NCI-H2227 (cell line): ENCODE measurements around the gene GRB2.
"Not testable (repeated sequence)": the region's sequence is repeated elsewhere in the genome, so short reads cannot be mapped to it uniquely, and the experiment has no call there.

ENCODE experiments used
- DNase-seq: peaks from one replicate; lab custom pipeline; 2025; ENCODE audit not compliant: unreplicated experiment; lab: John Stamatoyannopoulos, UW

GRB2 gene

DNA sequence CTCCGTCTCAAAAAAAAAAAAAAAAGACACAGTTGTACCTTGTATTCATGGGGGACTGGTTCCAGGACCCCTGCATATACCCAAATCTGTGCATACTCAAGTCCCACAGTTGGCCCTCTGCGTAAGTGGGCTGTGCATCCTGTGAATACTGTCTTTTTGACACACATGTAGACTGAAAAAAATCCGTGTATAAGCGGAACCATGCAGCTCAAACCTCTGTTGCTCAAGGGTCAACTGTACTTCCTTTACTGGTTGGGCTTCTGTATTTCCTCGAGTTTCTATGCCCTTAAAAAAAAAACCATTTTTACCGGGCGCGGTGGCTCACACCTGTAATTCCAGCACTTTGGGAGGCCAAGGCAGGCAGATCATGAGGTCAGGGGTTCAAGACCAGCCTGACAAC, 52.3 kb downstream of the GRB2 start:
- no peak for DNase-seq

DNA sequence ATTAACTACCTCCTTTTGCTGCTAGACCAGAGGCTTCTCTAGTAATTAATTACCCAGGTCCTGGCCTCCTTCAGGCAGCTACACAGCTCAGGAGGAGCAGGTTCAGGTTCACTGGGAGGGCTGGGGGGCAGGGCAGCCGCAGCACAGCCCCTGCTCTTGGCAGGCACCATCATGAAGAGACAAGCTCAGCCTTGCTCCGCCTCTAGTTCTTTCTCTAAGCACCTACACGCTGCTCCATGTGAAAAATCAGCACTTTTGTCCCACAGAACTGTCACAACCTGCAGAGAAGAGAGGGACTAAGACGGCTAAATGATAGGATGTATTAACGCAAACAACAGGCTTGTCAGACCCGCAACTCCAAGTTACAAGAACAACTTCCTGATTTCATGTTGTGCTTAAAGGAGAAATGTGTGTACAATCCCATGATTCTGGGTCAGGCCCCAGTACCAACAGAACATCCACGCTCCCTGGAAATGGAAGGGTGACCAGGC, 53.4 kb downstream of the GRB2 start:
- peak; percentile 62 for DNase-seq

DNA sequence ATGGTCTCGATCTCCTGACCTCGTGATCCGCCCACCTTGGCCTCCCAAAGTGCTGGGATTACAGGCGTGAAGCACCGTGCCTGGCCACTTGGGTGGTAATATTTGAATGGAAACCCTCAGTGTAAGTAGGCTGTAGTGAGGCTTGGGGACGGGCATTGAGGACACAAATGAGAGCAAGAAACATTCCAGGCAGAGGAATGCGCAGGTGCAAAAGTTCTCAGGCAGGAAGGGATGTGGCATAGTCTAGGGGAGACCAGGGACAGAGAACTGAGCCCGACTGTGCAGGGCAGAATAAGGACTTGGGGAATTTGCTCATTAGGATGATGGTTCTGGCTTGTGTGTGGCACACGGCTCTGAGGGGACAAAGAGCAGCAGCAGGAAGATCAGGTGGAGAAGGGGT, 54.8 kb downstream of the GRB2 start:
- no peak for DNase-seq

GRCh38 chr17:75350029-75350428, 55.4 kb downstream of the GRB2 start:
- no peak for DNase-seq

GRCh38 chr17:75349589-75349988, 55.9 kb downstream of the GRB2 start:
- no peak for DNase-seq

DNA sequence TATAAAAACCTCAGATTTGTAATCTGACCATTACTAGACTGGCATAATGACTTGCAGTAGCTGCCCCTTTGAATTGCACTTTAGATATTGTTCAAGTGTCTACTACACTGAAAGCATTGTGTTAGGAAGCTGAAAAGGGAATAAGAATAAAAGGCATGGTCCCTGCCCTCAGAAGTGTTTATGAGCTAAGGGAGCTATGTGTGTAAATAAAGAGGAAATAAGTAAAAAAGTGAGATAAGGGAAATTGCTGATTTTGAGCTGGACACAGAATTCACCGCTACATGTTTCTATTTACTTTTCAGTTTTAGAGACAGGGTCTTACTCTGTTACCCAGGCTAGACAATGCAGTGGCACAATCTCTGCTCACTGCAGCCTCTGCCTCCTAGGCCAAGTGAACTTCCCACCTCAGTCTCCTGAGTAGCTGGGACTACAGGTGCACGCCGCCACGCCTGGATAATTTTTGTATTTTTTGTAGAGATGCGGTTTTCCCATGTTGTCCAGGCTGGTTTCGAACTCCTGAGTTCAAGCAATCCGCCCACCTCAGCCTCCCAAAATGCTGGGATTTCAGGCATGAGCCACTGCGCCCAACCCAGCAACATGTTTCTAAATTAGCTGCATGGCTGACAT, 57.0 kb downstream of the GRB2 start:
- DNase-seq = no peak

DNA sequence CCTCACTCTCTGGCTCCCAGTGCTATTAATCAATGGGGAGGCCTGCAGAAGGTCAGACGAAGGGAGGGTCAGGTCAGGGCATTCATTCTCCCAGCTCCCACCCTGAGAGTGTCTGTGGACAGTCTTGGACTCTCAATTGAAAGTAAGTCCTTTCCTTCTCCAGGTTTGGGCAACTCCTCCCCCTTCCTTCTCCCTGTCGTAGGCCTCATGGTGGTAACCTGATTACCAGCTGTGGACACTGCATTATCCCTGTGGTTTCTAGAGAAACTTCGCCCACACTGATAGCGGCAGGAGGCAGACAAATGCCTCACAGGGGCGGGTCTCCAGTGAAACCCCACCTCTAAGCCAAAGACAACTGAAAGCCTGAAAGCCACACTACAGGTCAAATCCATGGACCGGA, 58.6 kb downstream of the GRB2 start:
- DNase-seq = no peak

DNA sequence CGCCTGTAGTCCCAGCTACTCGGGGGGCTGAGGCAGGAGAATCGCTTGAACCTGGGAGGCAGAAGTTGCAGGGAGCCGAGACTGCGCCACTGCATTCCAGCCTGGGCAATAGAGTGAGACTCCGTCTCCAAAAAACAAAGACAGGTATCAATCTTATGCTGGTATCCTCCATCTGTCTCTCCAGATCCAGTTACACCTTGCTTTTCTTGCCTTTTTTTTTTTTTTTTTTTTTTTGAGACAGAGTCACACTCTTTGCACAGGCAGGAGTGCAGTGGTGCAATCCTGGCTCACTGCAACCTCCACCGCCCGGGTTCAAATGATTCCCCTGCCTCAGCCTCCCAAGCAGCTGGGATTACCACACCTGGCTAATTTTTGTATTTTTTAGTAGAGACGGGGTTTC, 59.1 kb downstream of the GRB2 start:
- DNase-seq = not testable (repeated sequence)

GRCh38 chr17:75345514-75346167, 59.8 kb downstream of the GRB2 start:
- DNase-seq = no peak

GRCh38 chr17:75344666-75345065, 60.8 kb downstream of the GRB2 start:
- DNase-seq = peak; percentile 20

GRCh38 chr17:75342996-75343395, 62.5 kb downstream of the GRB2 start:
- DNase-seq = no peak

GRCh38 chr17:75341784-75342486, 63.5 kb downstream of the GRB2 start:
- no peak for DNase-seq

- no peak for DNase-seq
Measured at GRCh38 chr17:75340631-75341030, 64.8 kb downstream of the GRB2 start.

GRCh38 chr17:75339971-75340370, 65.5 kb downstream of the GRB2 start:
- DNase-seq = no peak

DNA sequence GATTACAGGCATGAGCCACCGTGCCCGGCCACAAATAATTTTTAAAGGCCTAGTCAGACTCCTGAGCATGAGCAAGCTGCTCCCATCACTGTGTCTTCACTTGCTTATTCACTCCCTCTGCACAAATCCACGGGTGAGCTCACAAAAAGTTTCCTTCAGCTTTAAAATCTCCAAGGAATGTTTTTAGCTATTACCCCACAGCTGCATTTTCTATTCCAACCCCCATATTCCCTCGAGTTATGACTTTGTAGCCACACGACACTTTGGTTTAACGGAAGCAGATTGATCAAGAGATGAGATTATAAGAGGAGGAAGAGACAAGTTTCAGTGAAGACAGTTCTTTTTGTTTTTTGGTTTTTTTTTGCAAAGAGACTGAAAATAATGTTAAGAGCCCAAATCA, 67.1 kb downstream of the GRB2 start:
- DNase-seq = no peak

GRCh38 chr17:75335315-75335714, 70.2 kb downstream of the GRB2 start:
- no peak for DNase-seq

DNA sequence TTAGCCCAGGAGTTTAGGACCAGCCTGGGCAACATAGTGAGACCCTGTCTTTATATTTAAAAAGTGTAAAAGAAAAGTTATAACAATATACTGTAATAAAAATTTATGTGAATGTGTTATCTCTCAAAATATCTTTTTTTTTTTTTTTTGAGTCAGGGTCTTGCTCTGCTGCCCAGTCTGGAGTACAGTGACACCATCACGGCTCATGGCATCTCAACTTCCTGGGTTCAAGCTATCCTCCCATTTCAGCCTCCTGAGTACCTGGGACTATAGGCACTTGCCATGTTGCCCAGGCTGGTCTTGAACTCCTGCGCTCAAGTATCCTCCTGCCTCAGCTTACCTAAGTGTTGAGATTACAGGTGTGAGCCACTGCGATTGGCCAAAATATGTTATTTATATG, 70.8 kb downstream of the GRB2 start:
- DNase-seq = no peak

GRCh38 chr17:75331671-75332070, 73.8 kb downstream of the GRB2 start:
- no peak for DNase-seq

DNA sequence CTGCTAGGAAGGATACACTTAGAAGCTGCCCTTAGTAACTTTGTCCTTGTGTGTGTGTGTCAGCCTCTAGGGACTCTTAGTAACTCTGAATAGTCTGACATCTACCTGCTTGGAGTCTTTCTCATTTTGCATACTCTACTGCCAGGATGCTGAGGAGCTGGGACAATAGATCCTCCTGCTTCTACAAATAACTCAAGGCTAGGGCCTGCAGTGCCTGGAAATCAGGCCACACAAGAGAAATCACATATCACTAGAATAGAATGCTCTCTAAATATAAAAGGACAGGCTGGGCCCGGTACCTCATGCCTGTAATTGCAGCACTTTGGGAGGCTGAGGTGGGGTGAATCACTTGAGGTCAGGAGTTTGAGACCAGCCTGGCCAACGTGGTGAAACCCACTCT, 77.7 kb downstream of the GRB2 start:
- no peak for DNase-seq

DNA sequence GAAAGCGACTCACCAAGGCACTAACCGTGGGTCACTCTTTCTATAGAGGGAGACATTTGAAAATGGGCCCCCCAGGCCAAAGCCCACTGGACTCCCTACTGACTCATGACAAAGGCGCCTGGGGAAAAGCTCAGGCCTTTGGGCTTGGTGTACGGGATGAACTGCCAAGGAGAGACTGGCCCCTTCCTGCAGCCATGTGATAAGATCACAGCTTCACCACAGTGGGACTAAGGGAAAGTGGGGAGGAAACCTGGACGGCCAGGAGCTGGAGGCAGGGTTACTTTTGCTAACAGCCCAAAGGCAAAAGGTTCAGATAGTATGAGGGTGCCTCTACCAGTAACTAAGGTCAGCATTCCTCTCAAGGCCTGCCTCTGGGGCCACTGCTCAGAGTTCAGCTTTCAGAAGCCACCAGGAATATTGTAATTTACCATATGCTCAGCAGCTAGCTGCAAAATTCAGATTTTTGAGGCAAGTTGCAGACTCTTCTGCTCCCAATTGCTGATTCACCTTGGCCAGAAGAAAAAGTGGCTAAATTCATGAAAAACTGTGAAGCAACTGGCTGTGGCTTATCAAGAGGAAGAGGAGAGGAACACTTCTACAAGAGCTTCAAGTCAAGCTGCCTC, 79.1 kb downstream of the GRB2 start:
- DNase-seq = no peak

DNA sequence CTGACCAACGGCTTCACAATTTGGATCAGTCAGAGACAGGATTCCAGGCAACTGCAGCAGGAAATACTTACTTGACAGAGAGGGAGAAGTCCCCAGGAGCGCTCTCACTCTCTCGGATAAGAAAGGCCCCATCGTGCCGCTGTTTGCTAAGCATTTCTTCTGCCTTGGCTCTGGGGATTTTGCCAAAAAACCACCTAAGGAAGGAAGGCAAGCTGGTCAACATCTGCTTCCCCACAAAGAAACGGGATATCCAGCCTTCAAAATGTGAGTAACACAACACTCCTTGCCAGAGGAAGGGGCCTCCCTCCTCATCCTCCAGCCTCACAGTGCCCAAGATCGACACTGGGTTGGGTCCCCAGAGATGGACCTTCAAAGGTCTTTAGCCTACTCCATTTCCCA, 79.7 kb downstream of the GRB2 start:
- no peak for DNase-seq

DNA sequence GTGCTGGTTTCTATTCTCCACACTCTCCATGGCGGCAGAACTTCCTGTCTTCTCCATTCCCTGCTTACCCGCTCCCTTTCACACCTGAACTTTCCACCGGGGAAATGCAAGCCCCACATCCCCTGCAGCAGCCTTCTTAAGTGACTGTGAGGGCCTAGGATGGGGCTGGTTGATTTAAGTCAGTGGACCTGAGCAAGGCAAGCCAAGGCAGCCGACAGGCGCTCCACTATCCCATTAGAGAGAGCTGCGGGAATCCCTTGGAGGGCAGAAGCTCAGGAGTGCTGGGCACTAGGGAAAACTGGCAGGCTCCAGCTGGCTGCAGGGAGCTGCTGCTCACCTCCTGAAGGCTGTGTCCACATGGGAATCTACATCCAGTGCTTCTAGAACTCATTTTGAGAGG, 80.1 kb downstream of the GRB2 start:
- DNase-seq = no peak
